HepG2 (cell line): Measurements from ENCODE around the gene COASY. TPM values are rescaled to one million over a fixed set of nuclear protein-coding genes. Genes with fewer than 3 reads are reported as not detected.

Experiments used
- EHMT2 ChIP-seq: fragments of 200-600 bp; sonication (generic); IDR thresholded peaks from 2 replicates; pipeline ENCODE4 v1.7.0; 2017; ENCODE audit warnings: antibody characterized with exemption, low read depth, low read length, borderline replicate concordance
- GMEB1 ChIP-seq: sonication (generic); formaldehyde crosslinking; IDR thresholded peaks from 2 replicates; pipeline ENCODE4 v1.5.1; 2020; ENCODE audit warnings: missing genetic modification reagents, mild to moderate bottlenecking, borderline replicate concordance
- GTF3A ChIP-seq: sonication (generic); formaldehyde crosslinking; conservative IDR thresholded peaks from 2 replicates; pipeline ENCODE4 v1.4.0; 2020; ENCODE audit warnings: mild to moderate bottlenecking, missing genetic modification reagents
- HIC2 ChIP-seq: sonication (generic); formaldehyde crosslinking; IDR thresholded peaks from 2 replicates; pipeline ENCODE4 v1.9.0; 2022; ENCODE audit warnings: low read depth, missing genetic modification reagents
- HMGXB4 ChIP-seq, 2 experiments: sonication (generic) in 1 of 2; formaldehyde crosslinking in 1 of 2; IDR thresholded peaks; 2 replicates each; pipeline versions ENCODE4 v1.4.0 to v1.6.1; 2018 to 2020; ENCODE audit warnings: missing genetic modification reagents in 2 of 2, borderline replicate concordance in 1 of 2, low read depth in 1 of 2, mild to moderate bottlenecking in 1 of 2, missing biosample characterization in 1 of 2
- MEF2D ChIP-seq: sonication (generic); formaldehyde crosslinking; IDR thresholded peaks from 2 replicates; pipeline ENCODE4 v1.5.1; 2020; ENCODE audit warnings: mild to moderate bottlenecking, missing genetic modification reagents
- NPAS2 ChIP-seq: sonication (generic); formaldehyde crosslinking; IDR thresholded peaks from 2 replicates; pipeline ENCODE4 v1.8.0; 2022; ENCODE audit warnings: mild to moderate bottlenecking, missing genetic modification reagents, borderline replicate concordance
- NR2F6 ChIP-seq, 2 experiments: IDR thresholded peaks; 2 replicates each; pipeline ENCODE4 v1.6.1; 2016; ENCODE audit warnings: antibody characterized with exemption in 1 of 2, mild to moderate bottlenecking in 1 of 2
- PRDM15 ChIP-seq: sonication (generic); formaldehyde crosslinking; IDR thresholded peaks from 2 replicates; pipeline ENCODE4 v1.4.0; 2020; ENCODE audit warnings: missing genetic modification reagents
- TP53 ChIP-seq: sonication (generic); formaldehyde crosslinking; conservative IDR thresholded peaks from 2 replicates; pipeline ENCODE4 v1.4.0; 2020; ENCODE audit warnings: missing genetic modification reagents
- ZBTB38 ChIP-seq: sonication (generic); formaldehyde crosslinking; IDR thresholded peaks from 2 replicates; pipeline ENCODE4 v1.5.1; 2020; ENCODE audit warnings: mild to moderate bottlenecking, missing genetic modification reagents
- ZFP41 ChIP-seq: sonication (generic); formaldehyde crosslinking; IDR thresholded peaks from 2 replicates; pipeline ENCODE4 v1.4.0; 2020; ENCODE audit warnings: mild to moderate bottlenecking, missing genetic modification reagents, borderline replicate concordance
- ZKSCAN1 ChIP-seq: fragments of 150-350 bp; IDR thresholded peaks from 2 replicates; pipeline ENCODE4 v1.6.1; 2014; ENCODE audit warnings: low read length
- ZNF17 ChIP-seq: sonication (generic); formaldehyde crosslinking; IDR thresholded peaks from 2 replicates; pipeline ENCODE4 v1.5.0; 2020; ENCODE audit warnings: mild to moderate bottlenecking, missing genetic modification reagents
- ZNF282 ChIP-seq: fragments of 450-650 bp; IDR thresholded peaks from 2 replicates; pipeline ENCODE4 v1.6.1; 2018; ENCODE audit not compliant: partially characterized antibody
- ZNF460 ChIP-seq: sonication (generic); formaldehyde crosslinking; IDR thresholded peaks from 2 replicates; pipeline ENCODE4 v1.5.1; 2020; ENCODE audit warnings: missing genetic modification reagents, mild to moderate bottlenecking, borderline replicate concordance
- ZNF547 ChIP-seq: sonication (generic); formaldehyde crosslinking; IDR thresholded peaks from 2 replicates; pipeline ENCODE4 v1.5.1; 2020; ENCODE audit warnings: mild to moderate bottlenecking, missing genetic modification reagents
- ZNF749 ChIP-seq: sonication (generic); formaldehyde crosslinking; IDR thresholded peaks from 2 replicates; pipeline ENCODE4 v1.8.0; 2022; ENCODE audit warnings: mild to moderate bottlenecking, missing genetic modification reagents, moderate library complexity, borderline replicate concordance
- ZSCAN12 ChIP-seq: sonication (generic); formaldehyde crosslinking; IDR thresholded peaks from 2 replicates; pipeline ENCODE4 v1.9.0; 2021; ENCODE audit warnings: mild to moderate bottlenecking, missing genetic modification reagents
- polyA plus RNA-seq, 8 experiments: library from polyadenylated mRNA; depleted of rRNA in 3 of 8; stranded (reverse) in 7 of 8; unstranded in 1 of 8; fragments of >200 nt; fragmentation: Illumina TruSeq in 4 of 8; extraction: Trizol in 4 of 8; gene quantifications; 2 replicates each; pipeline versions ENCODE4 v1.2.1 to v1.2.3, GENCODE V29; 2011 to 2016; ENCODE audit warnings: low read depth in 4 of 8, missing spikeins in 1 of 8, mixed read lengths in 1 of 8; ENCODE audit not compliant: insufficient read depth in 1 of 8
- total RNA-seq, 5 experiments: library from RNA; depleted of rRNA; stranded (reverse); fragments of >200 nt; fragmentation: Illumina TruSeq; extraction: Trizol; gene quantifications; 2 replicates each; pipeline ENCODE4 v1.2.3, GENCODE V29; 2016; ENCODE audit warnings: low read depth in 1 of 5

Gene COASY
- total and polyA plus RNA-seq, 2 of the 13 experiments (the other 11 are each of a cell fraction or from before 2014, with no cell fraction given), result 90.7 to 125 TPM

- peak; percentile 89 for TF ChIP-seq GMEB1 (CRISPR knock-in tag)
- TF ChIP-seq ZSCAN12 (CRISPR knock-in tag), result peak; percentile 64; the same call in 1 of the 2 replicates
- TF ChIP-seq ZFP41 (CRISPR knock-in tag), result no peak
- TF ChIP-seq HMGXB4 (CRISPR knock-in tag; IDR thresholded peaks at IDR 0.05; ENCODE audit: borderline replicate concordance in 1 of 2, low read depth in 1 of 2), result peak; percentile 82 to 85; a peak in 2 of 4 replicates
- no peak for TF ChIP-seq ZNF282
- TF ChIP-seq NPAS2, result no peak
- TF ChIP-seq ZNF547, result peak; percentile 58
- no peak; the same call in none of the 2 replicates for TF ChIP-seq ZNF749 (CRISPR knock-in tag)
- TF ChIP-seq EHMT2, result no peak
- no peak for TF ChIP-seq ZNF460 (CRISPR knock-in tag)
- no peak; the same call in none of the 2 replicates for TF ChIP-seq TP53 (CRISPR knock-in tag)
- peak; percentile 76; the same call in 1 of the 2 replicates for TF ChIP-seq ZBTB38 (CRISPR knock-in tag)
- TF ChIP-seq ZKSCAN1, result no peak
- TF ChIP-seq HIC2 (CRISPR knock-in tag), result no peak; the same call in 1 of the 2 replicates
- TF ChIP-seq GTF3A (CRISPR knock-in tag), result no peak
- peak; percentile 33; the same call in 1 of the 2 replicates for TF ChIP-seq PRDM15 (CRISPR knock-in tag)
- peak; percentile 35; the same call in 1 of the 2 replicates for TF ChIP-seq MEF2D
- no peak for TF ChIP-seq ZNF17
- TF ChIP-seq NR2F6 (IDR thresholded peaks at IDR 0.05), result peak; percentile 41; the same call in 1 of the 2 replicates
- TF ChIP-seq NR2F6 (CRISPR knock-in tag; IDR thresholded peaks at IDR 0.05), result peak; percentile 73; the same call in 1 of the 2 replicates
Measured at GRCh38 chr17:42561897-42562387, at the start of gene COASY (continued).
